Measurements from ENCODE around the gene DNMT3B. TPM values are rescaled to one million over a fixed set of nuclear protein-coding genes. Genes with fewer than 3 reads are reported as not detected.

DNMT3B gene
- total and polyA plus RNA-seq, 9 of the 15 experiments (the other 6 are each of a cell fraction or from before 2014, with no cell fraction given) = 9.3 to 74.8 (median 49.1) TPM

GRCh38 chr20:32798046-32798981 is 36.1 kb downstream of the DNMT3B start (continued):
- TF ChIP-seq ZNF551 (CRISPR knock-in tag; IDR thresholded peaks at IDR 0.05) (no peak), NFIC (IDR thresholded peaks at IDR 0.05) (peak; percentile 84), MAFF (IDR thresholded peaks at IDR 0.05; ENCODE audit: low read length) (no peak), POLR2G (IDR thresholded peaks at IDR 0.05; ENCODE audit: low read depth, low read length) (peak; percentile 58), NFATC3 (IDR thresholded peaks at IDR 0.05) (no peak), RBM22 (IDR thresholded peaks at IDR 0.05; ENCODE audit: low read depth, low read length, poor library complexity, severe bottlenecking) (peak; percentile 72), ZBTB12 (CRISPR knock-in tag; IDR thresholded peaks at IDR 0.05) (no peak), ZKSCAN3 (CRISPR knock-in tag; IDR thresholded peaks at IDR 0.05) (no peak), ATF7 (IDR thresholded peaks at IDR 0.05) (no peak), CCNT2 (IDR thresholded peaks at IDR 0.05; ENCODE audit: borderline replicate concordance, extremely low read depth, insufficient read length, low read depth, low read length) (no peak), CUX1 (CRISPR knock-in tag; IDR thresholded peaks at IDR 0.05) (no peak), ZNF41 (CRISPR knock-in tag; conservative IDR thresholded peaks at IDR 0.05) (no peak), SOX6 (IDR thresholded peaks at IDR 0.05) (no peak), PTRF (tag; IDR thresholded peaks at IDR 0.05) (no peak), NFIX (CRISPR knock-in tag; IDR thresholded peaks at IDR 0.05; ENCODE audit: low read depth) (peak; percentile 69), MTF1 (CRISPR knock-in tag; IDR thresholded peaks at IDR 0.05; ENCODE audit: borderline replicate concordance) (no peak), ETV5 (CRISPR knock-in tag; IDR thresholded peaks at IDR 0.05; ENCODE audit: low read depth) (no peak), SMAD4 (CRISPR knock-in tag; conservative IDR thresholded peaks at IDR 0.05) (no peak), TEAD4 (IDR thresholded peaks at IDR 0.05; ENCODE audit: low read length) (no peak), TEAD4 (CRISPR knock-in tag; IDR thresholded peaks at IDR 0.05; ENCODE audit: borderline replicate concordance) (no peak), FOXA1 (IDR thresholded peaks at IDR 0.05; ENCODE audit: borderline replicate concordance) (no peak)

Measured in K562 (cell line).